OCI-LY7 (cell line): ENCODE results near the gene ARHGAP4.

Source experiments
- EZH2phosphoT487 ChIP-seq: fragments of 200-600 bp; sonication (generic); IDR thresholded peaks from 2 replicates; pipeline ENCODE4 v1.6.1; 2018; ENCODE audit warnings: low read depth, borderline replicate concordance, mild to moderate bottlenecking, mixed run types, antibody characterized with exemption, low read length, moderate library complexity, mixed read lengths
- TF ChIP-seq, protein P1 (sequence below): fragments of 200-600 bp; sonication (generic); conservative IDR thresholded peaks from 2 replicates; pipeline ENCODE4 v1.5.1; 2014; ENCODE audit warnings: mild to moderate bottlenecking, antibody characterized with exemption, low read length, moderate library complexity, mixed read lengths

GRCh38 chrX:153903991-153904957 lies 21.8 kb downstream of the ARHGAP4 start, which contains the start of gene AVPR2:
- TF ChIP-seq EZH2phosphoT487: no peak
- TF ChIP-seq, protein P1, sequence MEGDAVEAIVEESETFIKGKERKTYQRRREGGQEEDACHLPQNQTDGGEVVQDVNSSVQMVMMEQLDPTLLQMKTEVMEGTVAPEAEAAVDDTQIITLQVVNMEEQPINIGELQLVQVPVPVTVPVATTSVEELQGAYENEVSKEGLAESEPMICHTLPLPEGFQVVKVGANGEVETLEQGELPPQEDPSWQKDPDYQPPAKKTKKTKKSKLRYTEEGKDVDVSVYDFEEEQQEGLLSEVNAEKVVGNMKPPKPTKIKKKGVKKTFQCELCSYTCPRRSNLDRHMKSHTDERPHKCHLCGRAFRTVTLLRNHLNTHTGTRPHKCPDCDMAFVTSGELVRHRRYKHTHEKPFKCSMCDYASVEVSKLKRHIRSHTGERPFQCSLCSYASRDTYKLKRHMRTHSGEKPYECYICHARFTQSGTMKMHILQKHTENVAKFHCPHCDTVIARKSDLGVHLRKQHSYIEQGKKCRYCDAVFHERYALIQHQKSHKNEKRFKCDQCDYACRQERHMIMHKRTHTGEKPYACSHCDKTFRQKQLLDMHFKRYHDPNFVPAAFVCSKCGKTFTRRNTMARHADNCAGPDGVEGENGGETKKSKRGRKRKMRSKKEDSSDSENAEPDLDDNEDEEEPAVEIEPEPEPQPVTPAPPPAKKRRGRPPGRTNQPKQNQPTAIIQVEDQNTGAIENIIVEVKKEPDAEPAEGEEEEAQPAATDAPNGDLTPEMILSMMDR: no peak
